ENCODE results near the gene GFER. TPM values are rescaled to one million over a fixed set of nuclear protein-coding genes. Genes with fewer than 3 reads are reported as not detected.
A peak's percentile ranks its signal among the peaks of the same experiment; 100 is the strongest.

GFER gene
- total and polyA plus RNA-seq, 4 donors = 7.4 to 63.5 (median 25.6) TPM

DNA sequence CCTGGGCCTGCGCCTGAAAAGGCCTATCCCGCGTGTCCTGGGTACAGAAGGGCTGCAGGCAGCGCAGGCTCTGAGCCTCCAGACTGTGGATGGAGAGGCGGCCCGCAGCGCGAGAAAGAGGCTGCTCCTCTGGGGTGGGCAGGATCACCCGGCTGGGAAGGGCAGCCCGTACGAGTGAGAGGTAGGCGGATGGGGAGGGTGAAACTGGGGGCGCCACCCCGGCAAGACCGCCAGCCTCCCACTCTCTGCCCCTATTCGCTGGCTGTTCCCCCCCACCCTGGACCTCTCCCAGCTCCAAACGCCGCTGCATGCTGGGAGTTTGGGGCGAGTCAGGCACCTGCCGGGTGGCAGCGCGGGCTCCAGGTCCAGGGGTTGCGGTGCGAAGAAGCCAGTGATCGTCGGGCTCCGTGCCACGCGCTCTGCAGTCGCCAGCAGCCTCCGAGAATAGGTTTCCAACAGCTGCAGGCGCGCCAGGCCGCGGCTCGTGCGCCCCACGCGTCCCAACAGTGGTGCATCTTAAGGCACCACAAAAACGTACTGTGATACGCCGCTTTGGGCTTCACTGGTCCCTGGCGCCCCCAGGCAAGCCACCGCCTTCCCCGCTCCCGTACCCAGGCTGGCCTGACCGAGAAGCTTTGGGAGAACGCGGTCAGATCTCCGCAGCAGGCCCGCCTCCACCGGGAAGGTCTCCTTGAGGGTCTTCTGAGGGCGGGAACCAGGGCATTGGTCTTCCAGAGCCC lies 3.8 kb upstream of the GFER start:
- no peak for ATAC-seq (ENCODE audit: insufficient read depth, low FRiP score)
- TF ChIP-seq, protein P1, sequence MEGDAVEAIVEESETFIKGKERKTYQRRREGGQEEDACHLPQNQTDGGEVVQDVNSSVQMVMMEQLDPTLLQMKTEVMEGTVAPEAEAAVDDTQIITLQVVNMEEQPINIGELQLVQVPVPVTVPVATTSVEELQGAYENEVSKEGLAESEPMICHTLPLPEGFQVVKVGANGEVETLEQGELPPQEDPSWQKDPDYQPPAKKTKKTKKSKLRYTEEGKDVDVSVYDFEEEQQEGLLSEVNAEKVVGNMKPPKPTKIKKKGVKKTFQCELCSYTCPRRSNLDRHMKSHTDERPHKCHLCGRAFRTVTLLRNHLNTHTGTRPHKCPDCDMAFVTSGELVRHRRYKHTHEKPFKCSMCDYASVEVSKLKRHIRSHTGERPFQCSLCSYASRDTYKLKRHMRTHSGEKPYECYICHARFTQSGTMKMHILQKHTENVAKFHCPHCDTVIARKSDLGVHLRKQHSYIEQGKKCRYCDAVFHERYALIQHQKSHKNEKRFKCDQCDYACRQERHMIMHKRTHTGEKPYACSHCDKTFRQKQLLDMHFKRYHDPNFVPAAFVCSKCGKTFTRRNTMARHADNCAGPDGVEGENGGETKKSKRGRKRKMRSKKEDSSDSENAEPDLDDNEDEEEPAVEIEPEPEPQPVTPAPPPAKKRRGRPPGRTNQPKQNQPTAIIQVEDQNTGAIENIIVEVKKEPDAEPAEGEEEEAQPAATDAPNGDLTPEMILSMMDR (IDR thresholded peaks at IDR 0.05; ENCODE audit: control extremely low read depth, extremely low read depth) = no peak

DNA sequence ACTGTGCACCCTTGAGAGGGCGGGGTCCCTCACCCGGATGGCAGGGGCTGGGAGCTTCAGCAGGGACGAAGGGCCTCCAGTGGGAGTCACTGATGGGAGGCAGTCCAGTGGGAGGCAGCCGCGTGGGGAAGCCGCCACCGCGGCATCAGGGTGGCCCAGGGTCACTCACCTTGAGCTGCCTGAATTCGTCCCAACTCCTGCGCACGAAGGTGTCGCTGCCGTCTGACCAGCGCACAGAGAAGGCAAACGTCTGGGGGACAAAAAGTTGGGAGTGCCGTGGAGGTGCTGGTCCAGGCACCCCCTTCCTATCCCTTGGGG lies 3.3 kb upstream of the GFER start:
- Histone ChIP-seq H3K4me1 (ENCODE audit: control insufficient read depth in 5 of 5, insufficient read depth in 5 of 5, low read length in 5 of 5) (peaks cover 0 to 17% (median 7%) of the 10 kb centered on the region in 5 donors), H3K27ac (ENCODE audit: low read depth in 1 of 2, low read length in 1 of 2) (no peak overlapping the region), H3K9me3 (ENCODE audit: control insufficient read depth in 4 of 4, insufficient read depth in 3 of 4, low read length in 3 of 4) (peaks cover 0 to 21% (median 0%) of the 10 kb centered on the region in 4 donors), H3K36me3 (ENCODE audit: control insufficient read depth in 4 of 4, insufficient read depth in 4 of 4, low read length in 4 of 4) (peaks cover 0 to 30% (median 12%) of the 10 kb centered on the region in 4 donors), H3K4me3 (no peak overlapping the region), H3K9ac (ENCODE audit: insufficient read depth in 1 of 2, low read length in 2 of 2) (no peak overlapping the region), H3K27me3 (ENCODE audit: control insufficient read depth in 3 of 3, insufficient read depth in 3 of 3, low read length in 2 of 3) (peaks cover 0 to 46% (median 33%) of the 10 kb centered on the region in 3 donors)
- WGBS, 2 donors = 22 to 28% methylated on average over 16 of the region's 16 CpGs
- TF ChIP-seq, protein P1 (IDR thresholded peaks at IDR 0.05; ENCODE audit: control extremely low read depth, extremely low read depth) = no peak
- ATAC-seq (ENCODE audit: insufficient read depth, low FRiP score) = no peak
- no peak for DNase-seq

More for the DNA sequence above, 3.8 kb upstream of the GFER start:
- Histone ChIP-seq H3K9me3 (ENCODE audit: control insufficient read depth in 4 of 4, insufficient read depth in 3 of 4, low read length in 3 of 4) (peaks cover 0 to 24% (median 0%) of the 10 kb centered on the region in 4 donors), H3K36me3 (ENCODE audit: control insufficient read depth in 4 of 4, insufficient read depth in 4 of 4, low read length in 4 of 4) (peaks cover 0 to 34% (median 13%) of the 10 kb centered on the region in 4 donors), H3K27me3 (ENCODE audit: control insufficient read depth in 3 of 3, insufficient read depth in 3 of 3, low read length in 2 of 3) (peaks cover 0 to 46% (median 33%) of the 10 kb centered on the region in 3 donors), H3K9ac (ENCODE audit: insufficient read depth in 1 of 2, low read length in 2 of 2) (no peak overlapping the region), H3K4me1 (ENCODE audit: control insufficient read depth in 5 of 5, insufficient read depth in 5 of 5, low read length in 5 of 5) (peaks cover 0 to 12% (median 5%) of the 10 kb centered on the region in 5 donors), H3K27ac (ENCODE audit: low read depth in 1 of 2, low read length in 1 of 2) (peak overlapping the region in 1 of 2 donors; percentile 79), H3K4me3 (no peak overlapping the region)
- DNase-seq = no peak
- 2 to 7% methylated on average over 47 to 53 of the region's 53 CpGs for WGBS, 2 donors

DNA sequence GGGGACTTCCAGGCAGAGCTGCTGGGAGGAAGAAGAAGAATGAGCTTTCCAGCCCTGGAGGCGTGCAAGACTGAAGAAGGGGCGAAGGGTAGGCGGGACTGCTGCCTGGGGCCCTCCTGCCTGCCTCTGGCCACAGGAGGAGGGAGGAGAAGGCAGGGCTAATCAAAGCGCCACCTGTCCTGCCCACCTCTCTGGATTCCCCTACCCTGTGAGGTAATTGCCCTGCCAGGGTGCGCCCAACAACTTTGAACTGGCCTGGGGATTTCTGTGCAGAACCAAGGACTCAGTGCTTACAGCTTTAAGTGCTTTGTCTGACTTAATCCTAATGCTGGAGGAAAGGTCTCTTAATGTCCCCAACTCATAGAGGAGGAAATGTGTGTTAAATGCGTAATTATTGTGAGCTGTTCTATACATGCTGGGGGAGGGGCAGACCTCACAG lies 2.6 kb upstream of the GFER start, which contains the start of gene NOXO1:
NOXO1 (minus strand) TSS at position 72 of the 439 bp plus-strand sequence. CDS start 290 bp downstream, outside the sequence.
- H3K9me3 ChIP-seq (ENCODE audit: control insufficient read depth in 4 of 4, insufficient read depth in 3 of 4, low read length in 3 of 4) = peaks cover 0 to 17% (median 0%) of the 10 kb centered on the region in 4 donors
- peaks cover 0 to 30% (median 16%) of the 10 kb centered on the region in 4 donors for H3K36me3 ChIP-seq (ENCODE audit: control insufficient read depth in 4 of 4, insufficient read depth in 4 of 4, low read length in 4 of 4)
- peaks cover 0 to 46% (median 33%) of the 10 kb centered on the region in 3 donors for H3K27me3 ChIP-seq (ENCODE audit: control insufficient read depth in 3 of 3, insufficient read depth in 3 of 3, low read length in 2 of 3)
- DNase-seq (no peak), ATAC-seq (ENCODE audit: insufficient read depth, low FRiP score) (no peak)
- TF ChIP-seq, protein P1 (IDR thresholded peaks at IDR 0.05; ENCODE audit: control extremely low read depth, extremely low read depth) = no peak
- H3K4me1 ChIP-seq (ENCODE audit: control insufficient read depth in 5 of 5, insufficient read depth in 5 of 5, low read length in 5 of 5) = peaks cover 0 to 17% (median 7%) of the 10 kb centered on the region in 5 donors
- no peak within 1 kb of the TSS for H3K9ac ChIP-seq (ENCODE audit: insufficient read depth in 1 of 2, low read length in 2 of 2)
- H3K27ac ChIP-seq (ENCODE audit: low read depth in 1 of 2, low read length in 1 of 2) = no peak within 1 kb of the TSS
- no peak within 1 kb of the TSS for H3K4me3 ChIP-seq
- 28 to 34% methylated on average over 6 of the region's 6 CpGs for WGBS, 2 donors
